HepG2 (cell line): ENCODE data around the gene SRGAP3.

ENCODE experiments used
- EP300 ChIP-seq, 3 experiments: sonication (generic) in 1 of 3; formaldehyde crosslinking in 1 of 3; IDR thresholded peaks; 2 replicates each; pipeline versions ENCODE4 v1.5.1 to v1.6.1; 2011 to 2020; ENCODE audit warnings: low read depth in 2 of 3, low read length in 2 of 3, borderline replicate concordance in 1 of 3, improper control_type of control experiment in 1 of 3, mild to moderate bottlenecking in 1 of 3, missing genetic modification reagents in 1 of 3, moderate library complexity in 1 of 3
- KDM1A ChIP-seq: IDR thresholded peaks from 2 replicates; pipeline ENCODE4 v1.6.1; 2016; ENCODE audit warnings: missing compliant biosample characterization
- POLR2A ChIP-seq, 2 experiments: IDR thresholded peaks; 2 replicates each; pipeline ENCODE4 v1.6.1; 2011; ENCODE audit warnings: low read depth in 2 of 2, low read length in 2 of 2, mild to moderate bottlenecking in 1 of 2, moderate library complexity in 1 of 2; ENCODE audit not compliant: insufficient read depth in 1 of 2
- ZNF30 ChIP-seq: sonication (generic); formaldehyde crosslinking; IDR thresholded peaks from 2 replicates; pipeline ENCODE4 v1.5.0; 2020; ENCODE audit warnings: mild to moderate bottlenecking, missing genetic modification reagents
- TF ChIP-seq, protein P1 (sequence below): sonication (generic); formaldehyde crosslinking; IDR thresholded peaks from 2 replicates; pipeline ENCODE4 v1.8.1; 2023; ENCODE audit warnings: mild to moderate bottlenecking, inconsistent platforms, moderate library complexity, missing genetic modification reagents, borderline replicate concordance
- TF ChIP-seq, protein P2 (sequence below): IDR thresholded peaks from 2 replicates; pipeline ENCODE4 v1.6.1; 2012; ENCODE audit warnings: inconsistent platforms
- TF ChIP-seq, protein P3 (sequence below): IDR thresholded peaks from 2 replicates; pipeline ENCODE4 v1.6.1; 2016; ENCODE audit warnings: low read depth, control low read depth
- TF ChIP-seq, protein P4 (sequence below): sonication (generic); formaldehyde crosslinking; IDR thresholded peaks from 2 replicates; pipeline ENCODE4 v1.4.0; 2020; ENCODE audit warnings: missing genetic modification reagents

DNA sequence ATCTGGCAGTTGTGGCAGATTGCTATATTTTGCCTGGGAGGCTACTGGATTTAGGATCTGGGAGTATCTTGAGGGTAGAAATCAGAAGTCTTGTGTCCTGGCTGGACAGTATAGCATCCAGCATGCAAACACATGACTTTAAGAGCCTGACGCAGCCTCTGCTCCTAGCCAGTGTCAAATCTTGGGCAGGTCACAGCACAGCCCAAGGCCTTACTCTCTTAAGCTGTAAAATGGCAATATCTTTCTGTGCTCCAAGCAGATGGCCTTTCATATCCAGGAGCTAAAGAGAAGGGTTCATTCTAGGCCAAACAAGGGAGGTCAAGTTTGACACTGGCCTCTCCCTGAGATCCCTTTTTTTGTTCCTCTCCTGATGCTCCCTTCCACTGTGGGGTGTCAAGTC is 266.4 kb downstream of the SRGAP3 start:
- TF ChIP-seq, protein P1, sequence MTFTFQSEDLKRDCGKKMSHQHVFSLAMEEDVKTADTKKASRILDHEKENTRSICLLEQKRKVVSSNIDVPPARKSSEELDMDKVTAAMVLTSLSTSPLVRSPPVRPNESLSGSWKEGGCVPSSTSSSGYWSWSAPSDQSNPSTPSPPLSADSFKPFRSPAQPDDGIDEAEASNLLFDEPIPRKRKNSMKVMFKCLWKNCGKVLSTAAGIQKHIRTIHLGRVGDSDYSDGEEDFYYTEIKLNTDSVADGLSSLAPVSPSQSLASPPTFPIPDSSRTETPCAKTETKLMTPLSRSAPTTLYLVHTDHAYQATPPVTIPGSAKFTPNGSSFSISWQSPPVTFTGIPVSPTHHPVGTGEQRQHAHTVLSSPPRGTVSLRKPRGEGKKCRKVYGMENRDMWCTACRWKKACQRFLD (CRISPR knock-in tag): no peak
- TF ChIP-seq, protein P2, sequence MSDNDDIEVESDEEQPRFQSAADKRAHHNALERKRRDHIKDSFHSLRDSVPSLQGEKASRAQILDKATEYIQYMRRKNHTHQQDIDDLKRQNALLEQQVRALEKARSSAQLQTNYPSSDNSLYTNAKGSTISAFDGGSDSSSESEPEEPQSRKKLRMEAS: no peak
- TF ChIP-seq, protein P3, sequence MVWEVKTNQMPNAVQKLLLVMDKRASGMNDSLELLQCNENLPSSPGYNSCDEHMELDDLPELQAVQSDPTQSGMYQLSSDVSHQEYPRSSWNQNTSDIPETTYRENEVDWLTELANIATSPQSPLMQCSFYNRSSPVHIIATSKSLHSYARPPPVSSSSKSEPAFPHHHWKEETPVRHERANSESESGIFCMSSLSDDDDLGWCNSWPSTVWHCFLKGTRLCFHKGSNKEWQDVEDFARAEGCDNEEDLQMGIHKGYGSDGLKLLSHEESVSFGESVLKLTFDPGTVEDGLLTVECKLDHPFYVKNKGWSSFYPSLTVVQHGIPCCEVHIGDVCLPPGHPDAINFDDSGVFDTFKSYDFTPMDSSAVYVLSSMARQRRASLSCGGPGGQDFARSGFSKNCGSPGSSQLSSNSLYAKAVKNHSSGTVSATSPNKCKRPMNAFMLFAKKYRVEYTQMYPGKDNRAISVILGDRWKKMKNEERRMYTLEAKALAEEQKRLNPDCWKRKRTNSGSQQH: no peak
- TF ChIP-seq KDM1A (no peak), POLR2A (IDR thresholded peaks at IDR 0.05; ENCODE audit: insufficient read depth in 1 of 2, low read depth in 2 of 2, low read length in 2 of 2) (no peak), ZNF30 (CRISPR knock-in tag) (no peak), EP300 (IDR thresholded peaks at IDR 0.05; ENCODE audit: low read depth in 2 of 2, low read length in 2 of 2) (no peak), EP300 (CRISPR knock-in tag; IDR thresholded peaks at IDR 0.05; ENCODE audit: borderline replicate concordance) (no peak)
- TF ChIP-seq, protein P4, sequence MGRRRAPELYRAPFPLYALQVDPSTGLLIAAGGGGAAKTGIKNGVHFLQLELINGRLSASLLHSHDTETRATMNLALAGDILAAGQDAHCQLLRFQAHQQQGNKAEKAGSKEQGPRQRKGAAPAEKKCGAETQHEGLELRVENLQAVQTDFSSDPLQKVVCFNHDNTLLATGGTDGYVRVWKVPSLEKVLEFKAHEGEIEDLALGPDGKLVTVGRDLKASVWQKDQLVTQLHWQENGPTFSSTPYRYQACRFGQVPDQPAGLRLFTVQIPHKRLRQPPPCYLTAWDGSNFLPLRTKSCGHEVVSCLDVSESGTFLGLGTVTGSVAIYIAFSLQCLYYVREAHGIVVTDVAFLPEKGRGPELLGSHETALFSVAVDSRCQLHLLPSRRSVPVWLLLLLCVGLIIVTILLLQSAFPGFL (CRISPR knock-in tag): no peak
